Superior temporal gyrus (tissue), 1 donor: Measurements from ENCODE around the gene SCGB3A1.

Source experiments
- DNase-seq: peaks from one replicate; pipeline ENCODE4 v3.0.0-alpha.2; 2016; ENCODE audit errors: extremely low spot score

SCGB3A1 gene

GRCh38 chr5:180586870-180587269 lies 4.4 kb downstream of the SCGB3A1 start:
- DNase-seq: no peak

- DNase-seq: no peak
Measured at GRCh38 chr5:180586204-180586603, 5.1 kb downstream of the SCGB3A1 start.

GRCh38 chr5:180583738-180584137 lies 7.6 kb downstream of the SCGB3A1 start:
- no peak for DNase-seq

- DNase-seq: no peak
Measured at GRCh38 chr5:180580681-180581080, 10.6 kb downstream of the SCGB3A1 start.

- peak; percentile 32 for DNase-seq
Measured at GRCh38 chr5:180575571-180575970, 15.7 kb downstream of the SCGB3A1 start.

GRCh38 chr5:180568914-180569313 lies 22.4 kb downstream of the SCGB3A1 start:
- DNase-seq: no peak

GRCh38 chr5:180563994-180564393 lies 27.3 kb downstream of the SCGB3A1 start:
- DNase-seq: no peak

GRCh38 chr5:180558232-180558631 lies 33.1 kb downstream of the SCGB3A1 start:
- no peak for DNase-seq

- no peak for DNase-seq
Measured at GRCh38 chr5:180557217-180557809, 34.0 kb downstream of the SCGB3A1 start.

GRCh38 chr5:180555168-180555921 lies 36.0 kb downstream of the SCGB3A1 start:
- DNase-seq: no peak

GRCh38 chr5:180553530-180553929 lies 37.8 kb downstream of the SCGB3A1 start:
- no peak for DNase-seq

- DNase-seq: no peak
Measured at GRCh38 chr5:180548563-180548962, 42.7 kb downstream of the SCGB3A1 start.

GRCh38 chr5:180545248-180545647 lies 46.1 kb downstream of the SCGB3A1 start:
- no peak for DNase-seq

- no peak for DNase-seq
Measured at GRCh38 chr5:180541710-180542109, 49.6 kb downstream of the SCGB3A1 start.
